ENCODE measurements around the gene GLP1R.

DNA sequence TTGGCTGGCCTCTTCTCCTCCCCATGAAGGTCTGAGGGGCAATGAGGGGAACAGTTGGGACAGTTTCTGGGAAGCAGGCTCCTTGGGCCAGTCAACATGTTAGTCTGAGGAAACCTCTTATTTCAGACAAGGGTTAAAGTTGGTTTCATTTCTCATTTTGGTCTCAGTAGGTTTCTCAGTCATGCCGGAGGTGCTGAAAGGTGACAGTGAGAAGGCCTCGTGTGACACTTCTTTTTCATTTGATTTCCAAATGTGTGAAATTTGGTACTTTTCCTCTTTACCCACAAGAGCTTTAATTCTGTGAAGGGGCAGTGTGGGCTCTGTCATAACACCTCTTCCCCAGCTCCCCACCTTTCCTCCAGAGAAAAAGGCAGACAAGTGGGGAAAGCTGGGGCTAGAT lies 7.5 kb upstream of the GLP1R start:
- TF ChIP-seq POLR2A (IDR thresholded peaks at IDR 0.05; ENCODE audit: low read depth, low read length) (no peak), POLR2AphosphoS5 (IDR thresholded peaks at IDR 0.05; ENCODE audit: low read depth, low read length) (no peak), TAF1 (IDR thresholded peaks at IDR 0.05; ENCODE audit: low read depth, low read length) (no peak)

All from GM12891 (cell line).